RWPE1 (cell line): Measurements from ENCODE around the gene SCGB2B2.

Experiments used
- CTCF ChIA-PET: fragments of 350-600 bp; sonication (Branson Sonifier 250); formaldehyde crosslinking; extraction: SDS; loops from one replicate; lab custom pipeline; 2021; lab: Yijun Ruan, JAX
- POLR2A ChIA-PET: fragments of 400-600 bp; formaldehyde crosslinking; extraction: SDS; loops from one replicate; lab custom pipeline; 2020; ENCODE audit warnings: antibody characterized with exemption; ENCODE audit not compliant: low non-redundant PET; lab: Yijun Ruan, JAX
- DNase-seq: peaks from one replicate; pipeline ENCODE4 v3.0.0; 2012; ENCODE audit warnings: low spot score
- H3K27ac ChIP-seq: fragments of 450-650 bp; 2 replicates; pipeline ENCODE4 v1.5.1; 2017
- CTCF ChIP-seq: fragments of 450-650 bp; conservative IDR thresholded peaks from 2 replicates; pipeline ENCODE4 v1.5.1; 2017; ENCODE audit warnings: low read depth, mild to moderate bottlenecking

The SCGB2B2 gene

GRCh38 chr19:34676697-34677385, at the start of gene SCGB2B2:
Gene SCGB2B2, minus strand, starts transcription at chr19:34677159. Its CDS starts 82,596 bp downstream, at chr19:34594563.
- ChIA-PET CTCF (no interaction called here), POLR2A (interaction anchor here (0.5 to 1.0 kb wide), 4 partner anchors 9 to 445 kb away, joined by 3 to 9 read pairs (median 3); no protein-coding TSS in a partner anchor)
- peak within 1 kb of the TSS; percentile 93 for H3K27ac ChIP-seq
- TF ChIP-seq CTCF: no peak
- DNase-seq: peak; percentile 61

- ChIA-PET CTCF (no interaction called here), POLR2A (no interaction called here)
- H3K27ac ChIP-seq: no peak overlapping the region
- DNase-seq: no peak
- TF ChIP-seq CTCF: no peak
Measured at GRCh38 chr19:34725400-34725799, 48.4 kb upstream of the SCGB2B2 start.

GRCh38 chr19:34722353-34722752, 45.4 kb upstream of the SCGB2B2 start:
- ChIA-PET POLR2A (no interaction called here), CTCF (no interaction called here)
- no peak for TF ChIP-seq CTCF
- DNase-seq: no peak
- no peak overlapping the region for H3K27ac ChIP-seq

- DNase-seq: no peak
- TF ChIP-seq CTCF: no peak
- no peak overlapping the region for H3K27ac ChIP-seq
- ChIA-PET CTCF (no interaction called here), POLR2A (no interaction called here)
Measured at GRCh38 chr19:34715357-34715756, 38.4 kb upstream of the SCGB2B2 start.

- ChIA-PET CTCF (interaction anchor here (0.6 to 1.4 kb wide), 8 partner anchors 8 to 221 kb away, joined by 3 to 8 read pairs (median 4); no protein-coding TSS in a partner anchor), POLR2A (no interaction called here)
- H3K27ac ChIP-seq: no peak overlapping the region
- TF ChIP-seq CTCF: no peak
- no peak for DNase-seq
Measured at GRCh38 chr19:34713262-34713637, 36.3 kb upstream of the SCGB2B2 start.

GRCh38 chr19:34712395-34713261, 35.7 kb upstream of the SCGB2B2 start:
- DNase-seq: peak; percentile 64
- POLR2A ChIA-PET: no interaction called here
- CTCF ChIA-PET: interaction anchor here (0.6 to 1.4 kb wide), 9 partner anchors 9 to 764 kb away, joined by 3 to 8 read pairs (median 4); no protein-coding TSS in a partner anchor
- no peak overlapping the region for H3K27ac ChIP-seq
- TF ChIP-seq CTCF: peak; percentile 63
